T-helper 1 cell treated with Interleukin-12 subunit alpha and Interleukin-12 subunit beta and Interleukin-4 antibody, amounts not matched to agents 30 ng/mL and 1 ng/mL, for 36 hours (primary cell): Measurements from ENCODE around the gene B4GALNT4. TPM values are rescaled to one million over a fixed set of nuclear protein-coding genes. Genes with fewer than 3 reads are reported as not detected.
"Not testable (repeated sequence)": the region's sequence is repeated elsewhere in the genome, so short reads cannot be mapped to it uniquely, and the experiment has no call there.

ENCODE experiments used
- intact Hi-C: fragments of 100-400 bp; cut with micrococcal nuclease; formaldehyde crosslinking; loops from one replicate; pipeline ENCODE4 v1.15.1; 2024
- total RNA-seq: library from RNA; stranded (reverse); gene quantifications from 2 replicates; pipeline ENCODE4 v1.2.3, GENCODE V29; 2022

The B4GALNT4 gene
- total RNA-seq, 1 donor from 2014 or later, result 0.91 TPM

GRCh38 chr11:391117-392017, 22.1 kb downstream of the B4GALNT4 start:
- intact Hi-C loops, result no loop called here

GRCh38 chr11:392102-392777, 22.9 kb downstream of the B4GALNT4 start:
- intact Hi-C loops, result no loop called here

GRCh38 chr11:393219-394033, 24.1 kb downstream of the B4GALNT4 start:
- intact Hi-C loops, result no loop called here

- intact Hi-C loops, result no loop called here
Measured at GRCh38 chr11:394034-394857, 24.9 kb downstream of the B4GALNT4 start, which contains the start of gene PKP3. Gene PKP3, plus strand, starts transcription at chr11:394209. Its CDS starts 84 bp downstream, at chr11:394293.

GRCh38 chr11:394858-395655, 25.8 kb downstream of the B4GALNT4 start:
- intact Hi-C loops, result no loop called here

GRCh38 chr11:395866-396265, 26.6 kb downstream of the B4GALNT4 start:
- intact Hi-C loops, result loop anchor here (2.0 kb wide), 1 partner anchor 91 kb away; no protein-coding TSS in a partner anchor

GRCh38 chr11:396511-396947, 27.2 kb downstream of the B4GALNT4 start:
- intact Hi-C loops, result loop anchor here (2.0 kb wide), 1 partner anchor 92 kb away; no protein-coding TSS in a partner anchor

- intact Hi-C loops, result loop anchor here (1.0 to 2.0 kb wide), 2 partner anchors 92 to 146 kb away; no protein-coding TSS in a partner anchor
Measured at GRCh38 chr11:396948-397548, 27.7 kb downstream of the B4GALNT4 start.

GRCh38 chr11:398826-399225, 29.5 kb downstream of the B4GALNT4 start:
- intact Hi-C loops, result no loop called here

GRCh38 chr11:399731-400211, 30.5 kb downstream of the B4GALNT4 start:
- intact Hi-C loops, result no loop called here

GRCh38 chr11:400241-400689, 31.0 kb downstream of the B4GALNT4 start:
- intact Hi-C loops, result no loop called here

- intact Hi-C loops, result not testable (repeated sequence)
Measured at GRCh38 chr11:401196-401595, 31.9 kb downstream of the B4GALNT4 start.

- intact Hi-C loops, result no loop called here
Measured at GRCh38 chr11:403021-403760, 33.9 kb downstream of the B4GALNT4 start.

GRCh38 chr11:403761-404431, 34.6 kb downstream of the B4GALNT4 start:
- intact Hi-C loops, result no loop called here

- intact Hi-C loops, result loop anchor here (5.0 kb wide), 1 partner anchor 47 kb away; no protein-coding TSS in a partner anchor
Measured at GRCh38 chr11:404551-405264, 35.4 kb downstream of the B4GALNT4 start.

- intact Hi-C loops, result loop anchor here (5.0 kb wide), 1 partner anchor 48 kb away; no protein-coding TSS in a partner anchor
Measured at GRCh38 chr11:405323-405953, 36.1 kb downstream of the B4GALNT4 start.
